Liver (tissue), 9 donors: Measurements from ENCODE around the gene CMTM6. TPM values are rescaled to one million over a fixed set of nuclear protein-coding genes. Genes with fewer than 3 reads are reported as not detected.

Experiments used
- DNase-seq: peaks from one replicate; pipeline ENCODE4 v3.0.0-alpha.2; 2017; ENCODE audit warnings: low spot score
- H3K27ac ChIP-seq, 2 donors: one replicate each; pipeline ENCODE4 v1.7.0; 2013; ENCODE audit warnings: inconsistent platforms in 2 of 2, low read length in 2 of 2, control low read depth in 1 of 2, low read depth in 1 of 2, mild to moderate bottlenecking in 1 of 2
- H3K27me3 ChIP-seq, 4 donors: one replicate each; pipeline versions ENCODE4 v1.6.1 to v1.7.0; 2013; ENCODE audit warnings: low read length in 3 of 4, inconsistent platforms in 1 of 4, mild to moderate bottlenecking in 1 of 4, moderate library complexity in 1 of 4; ENCODE audit not compliant: control insufficient read depth in 4 of 4, insufficient read depth in 4 of 4
- H3K36me3 ChIP-seq, 4 donors: one replicate each; pipeline versions ENCODE4 v1.6.1 to v1.7.0; 2013; ENCODE audit warnings: low read length in 3 of 4, mild to moderate bottlenecking in 3 of 4, low read depth in 1 of 4, moderate library complexity in 1 of 4; ENCODE audit not compliant: control insufficient read depth in 4 of 4, insufficient read depth in 3 of 4
- H3K4me1 ChIP-seq, 4 donors: one replicate each; pipeline versions ENCODE4 v1.6.1 to v1.7.0; 2013; ENCODE audit warnings: low read length in 3 of 4, mild to moderate bottlenecking in 3 of 4, moderate library complexity in 1 of 4; ENCODE audit not compliant: control insufficient read depth in 4 of 4, insufficient read depth in 4 of 4
- H3K4me3 ChIP-seq, 3 donors: one replicate each; pipeline versions ENCODE4 v1.6.1 to v1.7.0; 2013; ENCODE audit warnings: low read length in 3 of 3, control low read depth in 1 of 3, low read depth in 1 of 3, mild to moderate bottlenecking in 1 of 3
- H3K9ac ChIP-seq, 2 donors: one replicate each; pipeline ENCODE4 v1.7.0; 2013; ENCODE audit warnings: low read length in 2 of 2, mild to moderate bottlenecking in 2 of 2, moderate library complexity in 2 of 2, control low read depth in 1 of 2, low read depth in 1 of 2
- H3K9me3 ChIP-seq, 4 donors: one replicate each; pipeline versions ENCODE4 v1.6.1 to v1.7.0; 2013; ENCODE audit warnings: low read length in 3 of 4; ENCODE audit not compliant: control insufficient read depth in 4 of 4
- ATF3 ChIP-seq: IDR thresholded peaks from 2 replicates; pipeline ENCODE4 v1.6.1; 2016; ENCODE audit warnings: antibody characterized with exemption
- CTCF ChIP-seq: fragments of 150-350 bp; IDR thresholded peaks from 2 replicates; pipeline ENCODE4 v1.5.1; 2017; ENCODE audit warnings: improper control_type of control experiment, low read depth, low read length; ENCODE audit not compliant: missing input control
- EGR1 ChIP-seq, 2 donors: IDR thresholded peaks; 2 replicates each; pipeline ENCODE4 v1.6.1; 2016 to 2018; ENCODE audit warnings: antibody characterized with exemption in 2 of 2, low read depth in 2 of 2
- FOXA1 ChIP-seq: IDR thresholded peaks from 2 replicates; pipeline ENCODE4 v1.6.1; 2016; ENCODE audit warnings: antibody characterized with exemption
- FOXA2 ChIP-seq: IDR thresholded peaks from 2 replicates; pipeline ENCODE4 v1.6.1; 2016; ENCODE audit warnings: antibody characterized with exemption
- GABPA ChIP-seq, 2 donors: IDR thresholded peaks in 1 of 2; conservative IDR thresholded peaks in 1 of 2; 2 replicates each; pipeline ENCODE4 v1.6.1; 2016; ENCODE audit warnings: antibody characterized with exemption in 2 of 2, mild to moderate bottlenecking in 1 of 2, moderate library complexity in 1 of 2
- HNF4A ChIP-seq, 2 donors: conservative IDR thresholded peaks; 2 replicates each; pipeline ENCODE4 v1.6.1; 2016; ENCODE audit warnings: antibody characterized with exemption in 2 of 2, mild to moderate bottlenecking in 2 of 2
- HNF4G ChIP-seq: IDR thresholded peaks from 2 replicates; pipeline ENCODE4 v1.6.1; 2016; ENCODE audit warnings: antibody characterized with exemption
- JUND ChIP-seq, 2 donors: IDR thresholded peaks; 2 replicates each; pipeline ENCODE4 v1.6.1; 2016; ENCODE audit warnings: antibody characterized with exemption in 2 of 2
- MAX ChIP-seq: IDR thresholded peaks from 2 replicates; pipeline ENCODE4 v1.6.1; 2016; ENCODE audit warnings: antibody characterized with exemption
- NR2F2 ChIP-seq: IDR thresholded peaks from 2 replicates; pipeline ENCODE4 v1.6.1; 2016; ENCODE audit warnings: antibody characterized with exemption
- RAD21 ChIP-seq, 2 donors: IDR thresholded peaks; 2 replicates each; pipeline ENCODE4 v1.6.1; 2016; ENCODE audit warnings: antibody characterized with exemption in 2 of 2, mild to moderate bottlenecking in 2 of 2
- REST ChIP-seq: IDR thresholded peaks from 2 replicates; pipeline ENCODE4 v1.6.1; 2016; ENCODE audit warnings: antibody characterized with exemption, mild to moderate bottlenecking
- RXRA ChIP-seq, 2 donors: IDR thresholded peaks; 2 replicates each; pipeline ENCODE4 v1.6.1; 2017 to 2018; ENCODE audit warnings: antibody characterized with exemption in 2 of 2, mild to moderate bottlenecking in 1 of 2
- SP1 ChIP-seq: IDR thresholded peaks from 2 replicates; pipeline ENCODE4 v1.6.1; 2018; ENCODE audit warnings: antibody characterized with exemption, mild to moderate bottlenecking
- YY1 ChIP-seq: IDR thresholded peaks from 2 replicates; pipeline ENCODE4 v1.6.1; 2016; ENCODE audit warnings: antibody characterized with exemption, mild to moderate bottlenecking
- ZBTB33 ChIP-seq: IDR thresholded peaks from 2 replicates; pipeline ENCODE4 v1.6.1; 2016; ENCODE audit warnings: antibody characterized with exemption
- WGBS: extraction: QIAGEN DNeasy Blood & Tissue Kit; methylation state at CpG from one replicate; pipeline ENCODE4 v1.1.7; 2013; 5-methylcytosine and 5-hydroxymethylcytosine counted together
- polyA plus RNA-seq, 2 donors: library from polyadenylated mRNA; stranded (reverse) in 1 of 2; unstranded in 1 of 2; fragments of 200-250 nt in 1 of 2; fragments of >200 nt in 1 of 2; fragmentation: Nextera tagmentation in 1 of 2; extraction: Ambion mirVana in 1 of 2; gene quantifications; one replicate each; pipeline versions ENCODE4 v1.2.1 to v1.2.3, GENCODE V29; 2013 to 2015
- total RNA-seq, 2 donors: library from RNA; depleted of rRNA; stranded (reverse); fragments of >200 nt; gene quantifications; one replicate each; pipeline ENCODE4 v1.2.3, GENCODE V29; 2014
- donor health status: healthy.
- donor health status: healthy.
- donor health status: healthy.
- donor health status: healthy.
- donor health status: healthy.

The CMTM6 gene
- total and polyA plus RNA-seq, 4 donors: 45.7 to 77.9 (median 51.8) TPM

- TF ChIP-seq REST (no peak), SP1 (no peak), EGR1 (IDR thresholded peaks at IDR 0.05; ENCODE audit: low read depth in 2 of 2) (no peak), HNF4G (no peak), FOXA1 (no peak), YY1 (no peak)
Observed at GRCh38 chr3:32544894-32545293, 42.2 kb upstream of the CMTM6 start (continued).

GRCh38 chr3:32542807-32543206, 40.2 kb upstream of the CMTM6 start:
- H3K36me3 ChIP-seq: peaks cover 0 to 8% (median 3%) of the 10 kb centered on the region in 4 donors
- no peaks in the 10 kb centered on the region for H3K27me3 ChIP-seq
- no peaks in the 10 kb centered on the region for H3K4me1 ChIP-seq
- TF ChIP-seq RAD21 (IDR thresholded peaks at IDR 0.05): no peak
- TF ChIP-seq FOXA2: no peak
- no peak for TF ChIP-seq MAX
- TF ChIP-seq YY1: no peak
- no peak for TF ChIP-seq ATF3
- no peak for TF ChIP-seq NR2F2
- no peak for TF ChIP-seq FOXA1
- H3K9ac ChIP-seq: no peak overlapping the region
- no peaks in the 10 kb centered on the region for H3K9me3 ChIP-seq
- 94% methylated on average over 2 of the region's 2 CpGs for WGBS
- no peak for DNase-seq
- H3K27ac ChIP-seq: no peak overlapping the region
- H3K4me3 ChIP-seq: no peak overlapping the region

- TF ChIP-seq EGR1 (IDR thresholded peaks at IDR 0.05; ENCODE audit: low read depth in 2 of 2) (no peak), MAX (no peak), RXRA (IDR thresholded peaks at IDR 0.05) (no peak), ZBTB33 (no peak), CTCF (no peak), SP1 (no peak), RAD21 (IDR thresholded peaks at IDR 0.05) (no peak), NR2F2 (no peak), JUND (IDR thresholded peaks at IDR 0.05) (no peak), HNF4A (conservative IDR thresholded peaks at IDR 0.05) (no peak), GABPA (IDR thresholded peaks at IDR 0.05 in 1 of 2, conservative IDR thresholded peaks at IDR 0.05 in 1 of 2) (no peak), HNF4G (no peak), FOXA2 (no peak)
- Histone ChIP-seq H3K9ac (no peak overlapping the region), H3K4me1 (no peaks in the 10 kb centered on the region), H3K27me3 (no peaks in the 10 kb centered on the region), H3K27ac (no peak overlapping the region), H3K4me3 (no peak overlapping the region), H3K9me3 (no peaks in the 10 kb centered on the region), H3K36me3 (peaks cover 0 to 8% (median 3%) of the 10 kb centered on the region in 4 donors)
- no peak for DNase-seq
- WGBS: 86% methylated on average over 4 of the region's 4 CpGs
Observed at GRCh38 chr3:32540899-32541298, 38.2 kb upstream of the CMTM6 start.
